Prostate gland (tissue), 2 donors: Measurements from ENCODE around the gene BNC2.

Experiments
- POLR2A ChIP-seq: fragments of 450-650 bp; IDR thresholded peaks from one replicate; pipeline ENCODE4 v1.6.1; 2016; ENCODE audit warnings: antibody characterized with exemption, mild to moderate bottlenecking
- TF ChIP-seq, protein P1 (sequence below), 4 experiments: fragments of 200-600 bp in 2 of 4; fragments of 450-650 bp in 2 of 4; sonication (generic) in 2 of 4; IDR thresholded peaks; 1 replicate in 3 of 4; 2 replicates in 1 of 4; pipeline ENCODE4 v1.5.1; 2016 to 2019; ENCODE audit warnings: antibody characterized with exemption in 4 of 4, mild to moderate bottlenecking in 2 of 4, moderate library complexity in 2 of 4

DNA sequence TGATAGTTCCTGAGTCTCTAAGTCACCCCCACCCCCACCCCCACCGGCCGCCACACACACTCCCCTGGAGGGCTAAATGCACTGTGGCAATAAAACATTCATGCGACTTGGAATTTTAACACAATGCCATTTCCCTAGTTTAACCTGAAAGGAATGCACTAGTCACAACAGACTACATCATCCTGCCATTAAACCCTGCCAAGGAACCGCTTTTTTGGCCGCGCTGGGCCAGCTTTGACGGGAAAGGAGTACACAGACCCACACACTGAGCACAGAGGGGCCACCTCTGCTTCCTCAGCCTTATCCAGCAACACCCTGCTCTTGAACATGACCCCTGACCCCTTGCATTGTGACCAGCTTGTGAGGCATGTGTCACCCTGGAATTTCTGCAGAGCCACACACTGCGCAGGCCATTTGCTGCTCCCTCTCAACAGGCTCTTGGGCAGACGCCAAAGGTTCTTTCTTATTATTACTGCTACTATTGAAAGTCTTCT is 165.3 kb downstream of the BNC2 start:
- TF ChIP-seq, protein P1, sequence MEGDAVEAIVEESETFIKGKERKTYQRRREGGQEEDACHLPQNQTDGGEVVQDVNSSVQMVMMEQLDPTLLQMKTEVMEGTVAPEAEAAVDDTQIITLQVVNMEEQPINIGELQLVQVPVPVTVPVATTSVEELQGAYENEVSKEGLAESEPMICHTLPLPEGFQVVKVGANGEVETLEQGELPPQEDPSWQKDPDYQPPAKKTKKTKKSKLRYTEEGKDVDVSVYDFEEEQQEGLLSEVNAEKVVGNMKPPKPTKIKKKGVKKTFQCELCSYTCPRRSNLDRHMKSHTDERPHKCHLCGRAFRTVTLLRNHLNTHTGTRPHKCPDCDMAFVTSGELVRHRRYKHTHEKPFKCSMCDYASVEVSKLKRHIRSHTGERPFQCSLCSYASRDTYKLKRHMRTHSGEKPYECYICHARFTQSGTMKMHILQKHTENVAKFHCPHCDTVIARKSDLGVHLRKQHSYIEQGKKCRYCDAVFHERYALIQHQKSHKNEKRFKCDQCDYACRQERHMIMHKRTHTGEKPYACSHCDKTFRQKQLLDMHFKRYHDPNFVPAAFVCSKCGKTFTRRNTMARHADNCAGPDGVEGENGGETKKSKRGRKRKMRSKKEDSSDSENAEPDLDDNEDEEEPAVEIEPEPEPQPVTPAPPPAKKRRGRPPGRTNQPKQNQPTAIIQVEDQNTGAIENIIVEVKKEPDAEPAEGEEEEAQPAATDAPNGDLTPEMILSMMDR (IDR thresholded peaks at IDR 0.05): no peak
- TF ChIP-seq POLR2A: no peak
